ENCODE data around the gene ZER1.
A peak's percentile ranks its signal among the peaks of the same experiment; 100 is the strongest.
"Not testable (repeated sequence)": the region's sequence is repeated elsewhere in the genome, so short reads cannot be mapped to it uniquely, and the experiment has no call there.

Gene ZER1

DNA sequence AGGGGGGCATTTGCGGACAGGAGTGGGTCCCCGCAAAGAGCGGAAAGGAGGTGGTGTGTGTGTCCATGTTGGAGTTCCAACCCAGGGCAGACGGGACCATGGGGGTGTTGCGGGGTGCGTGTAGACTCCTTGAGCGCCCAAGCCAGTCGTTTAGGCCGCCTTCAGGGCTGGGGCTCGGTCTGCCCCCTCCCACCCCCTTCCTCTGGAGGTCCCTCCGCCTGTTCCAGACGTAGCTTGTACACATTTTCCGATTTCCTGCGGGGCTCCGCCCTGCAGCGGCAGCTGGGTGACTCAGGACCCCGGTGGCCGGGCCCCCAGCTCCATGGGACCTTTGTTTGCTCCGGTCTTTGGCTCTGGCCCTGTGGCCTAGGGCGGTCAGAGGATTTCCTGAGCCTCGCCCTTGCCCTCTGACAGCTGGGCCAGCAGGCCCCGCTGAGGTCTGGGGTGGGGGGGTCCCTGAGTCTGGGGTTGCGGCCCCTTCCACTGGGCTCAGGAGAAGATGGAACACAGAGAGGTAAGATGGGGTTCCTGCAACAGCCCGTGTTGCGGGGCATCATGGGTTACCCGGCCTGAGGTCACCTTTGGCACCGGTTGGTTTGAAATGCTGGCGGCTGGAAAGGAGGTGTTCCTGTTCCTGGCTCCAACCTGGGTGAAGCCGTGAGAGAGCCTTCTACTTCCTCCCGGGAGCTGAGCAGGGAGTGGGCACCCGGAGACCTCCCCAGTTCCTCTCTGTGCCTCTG, 67.9 kb downstream of the ZER1 start:
- intact Hi-C loops (cut with DNase I), result no loop called here
- DNase-seq, result no peak

DNA sequence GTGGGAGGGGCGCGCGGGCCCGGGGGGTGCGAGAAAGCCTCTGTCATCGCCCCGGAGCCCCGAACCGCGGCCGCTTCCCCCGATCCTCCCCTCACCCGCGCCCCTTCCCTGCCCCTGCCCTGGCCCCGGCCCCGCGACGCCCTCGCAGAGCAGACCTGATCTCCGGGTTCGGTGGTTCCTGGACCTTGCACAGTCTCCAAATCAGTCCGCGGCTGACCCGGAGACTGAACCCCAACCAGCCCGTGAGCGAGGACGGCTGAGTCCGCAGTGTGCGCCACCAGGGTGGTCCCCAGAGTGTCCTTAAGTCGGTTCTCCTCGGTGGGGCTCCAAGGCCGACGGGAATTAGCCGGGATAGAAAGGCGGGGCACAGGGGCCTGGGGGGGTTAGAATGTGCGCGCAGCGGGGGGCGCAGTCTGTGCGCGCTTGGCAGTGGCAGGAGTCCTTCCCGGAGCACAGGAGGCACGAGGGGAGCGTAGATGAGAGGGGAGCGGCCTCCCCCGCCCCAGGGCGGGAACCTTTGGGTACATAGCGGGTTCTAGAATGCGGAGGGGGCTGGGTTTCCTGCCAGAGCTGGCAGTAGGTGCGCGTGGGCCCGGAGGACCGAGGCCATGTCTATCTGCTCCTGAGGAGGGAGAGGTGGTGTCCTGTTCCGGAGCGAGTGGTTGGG, 68.6 kb downstream of the ZER1 start:
- intact Hi-C loops (cut with DNase I), result no loop called here
- peak in 7 of 42 donors; percentile 7 to 45 (median 33) for DNase-seq

DNA sequence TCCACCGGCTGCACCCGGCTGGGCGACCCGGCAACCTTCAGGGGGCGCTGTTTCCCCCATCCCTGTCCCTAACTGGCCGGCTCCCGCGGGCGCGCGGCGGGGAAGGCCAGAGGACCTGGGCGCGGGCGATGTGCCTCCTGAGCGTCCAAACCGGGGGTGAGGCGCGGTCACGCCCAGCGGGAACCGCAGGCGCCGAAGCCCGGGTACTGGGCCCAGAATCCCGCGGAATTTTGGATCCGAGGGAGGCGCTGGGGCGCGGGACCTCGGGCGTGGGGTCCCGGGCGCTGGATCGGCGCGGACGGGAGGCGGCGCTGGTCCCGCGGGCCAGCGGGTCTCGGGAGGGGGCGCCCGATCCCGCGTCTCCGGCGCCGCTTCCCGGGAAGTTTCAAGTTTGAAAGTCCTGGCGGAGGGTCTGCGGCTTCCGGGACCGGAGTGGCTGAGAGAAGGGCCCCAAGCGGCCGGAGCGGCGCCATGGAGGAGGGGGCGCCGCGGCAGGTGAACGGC, 69.2 kb downstream of the ZER1 start, which contains the start of gene PKN3:
PKN3 (plus strand) TSS at position 59 of the 504 bp plus-strand sequence; CDS start at position 472, 413 bp downstream.
- intact Hi-C loops (cut with DNase I), result no loop called here
- peak; percentile 41 to 92 (median 81) for DNase-seq

DNA sequence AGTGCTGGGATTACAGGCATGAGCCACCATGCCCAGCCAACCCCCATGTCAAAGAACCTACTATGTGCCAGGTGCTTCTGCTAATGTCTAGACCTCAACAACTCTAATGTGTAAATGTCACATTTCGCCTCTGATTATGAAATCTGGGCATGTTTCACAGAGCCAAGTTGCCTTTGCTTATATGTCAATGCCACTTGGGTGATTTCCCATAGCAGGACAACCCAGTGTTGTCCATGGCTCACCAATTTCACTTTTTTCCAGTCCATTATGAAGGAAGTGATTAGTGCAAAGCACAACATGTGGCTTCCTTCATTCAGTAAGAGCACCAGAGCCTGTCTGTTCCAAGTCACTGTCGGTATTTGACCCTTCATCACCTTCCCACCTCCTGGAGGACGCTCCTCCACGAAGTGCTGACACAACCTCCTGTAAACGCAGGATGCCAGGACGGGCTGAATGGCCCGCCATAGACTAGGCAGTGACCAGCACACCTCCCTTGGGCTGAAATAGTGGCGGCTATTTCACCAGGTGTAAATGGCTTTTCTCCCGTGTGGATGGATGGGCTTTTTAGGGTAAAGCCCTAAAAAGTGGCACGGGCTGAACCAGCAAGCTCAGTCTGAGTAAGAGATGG, 70.4 kb downstream of the ZER1 start:
- DNase-seq, result peak in 2 of 42 donors; percentile 6
- intact Hi-C loops (cut with DNase I), result no loop called here

DNA sequence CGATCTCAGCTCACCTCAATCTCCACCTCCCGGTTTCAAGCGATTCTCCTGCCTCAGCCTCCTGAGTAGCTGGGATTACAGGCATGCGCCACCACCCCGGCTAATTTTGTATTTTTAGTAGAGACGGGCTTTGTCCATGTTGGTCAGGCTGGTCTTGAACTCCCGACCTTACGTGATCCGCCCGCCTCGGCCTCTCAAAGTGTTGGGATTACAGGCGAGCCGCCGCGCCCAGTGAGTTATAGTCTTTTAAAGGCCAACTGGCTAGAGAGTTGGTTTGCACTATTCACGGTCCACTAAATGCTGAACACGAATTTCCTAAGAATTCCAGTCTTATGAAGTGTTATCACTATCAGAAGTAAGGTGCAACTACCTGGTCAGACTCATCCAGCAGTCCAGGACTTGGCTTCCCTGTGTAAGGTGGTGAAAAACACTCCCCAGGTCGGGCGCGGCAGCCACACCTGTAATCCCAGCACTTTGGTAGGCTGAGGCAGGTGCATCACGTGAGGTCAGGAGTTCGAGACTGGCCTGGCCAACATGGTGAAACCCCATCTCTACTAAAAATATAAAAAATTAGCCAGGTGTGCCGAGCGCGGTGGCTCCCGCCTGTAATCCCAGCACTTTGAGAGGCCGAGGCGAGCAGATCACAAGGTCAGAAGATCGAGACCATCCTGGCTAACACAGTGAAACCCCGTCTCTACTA, 72.5 kb downstream of the ZER1 start:
- intact Hi-C loops (cut with DNase I), result not testable (repeated sequence)
- DNase-seq, result peak in 2 of 42 donors; percentile 14 to 22

DNA sequence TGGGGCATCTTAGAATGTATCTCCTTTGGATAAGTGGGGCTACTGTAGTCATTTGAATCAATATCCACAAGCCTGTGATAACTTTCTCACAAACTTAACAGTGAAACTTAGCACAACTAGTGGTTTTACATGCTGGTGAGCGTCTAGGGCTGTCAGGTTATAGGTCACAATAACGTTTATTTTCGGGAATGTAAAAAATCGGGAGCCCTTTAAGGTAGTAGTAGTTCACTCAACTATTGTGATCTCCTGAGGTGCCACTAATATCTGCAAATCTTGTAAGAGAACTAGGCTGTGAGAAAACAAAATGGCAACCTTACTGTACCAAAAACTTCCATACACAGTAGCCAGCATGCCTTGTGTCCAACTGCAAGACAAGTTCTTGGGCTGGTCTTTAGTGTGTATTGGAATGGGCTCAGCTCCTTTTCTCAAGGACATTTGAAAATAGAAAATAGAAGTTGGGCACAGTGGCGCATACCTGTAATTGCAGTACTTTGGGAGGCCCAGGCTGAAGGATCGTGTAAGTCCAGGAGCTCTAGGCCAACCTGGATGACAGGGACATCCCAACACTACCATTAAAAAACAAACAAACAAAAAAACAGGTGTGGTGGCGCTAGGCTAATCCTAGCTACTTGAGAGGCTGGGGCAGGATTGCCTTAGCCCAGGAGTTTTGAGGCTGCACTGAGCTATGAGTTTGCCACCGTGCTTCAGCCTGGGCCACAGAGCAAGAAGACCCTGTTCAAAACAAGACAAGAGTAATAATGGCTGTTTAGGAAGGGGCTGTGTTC, 74.6 kb downstream of the ZER1 start:
- intact Hi-C loops (cut with DNase I), result no loop called here
- no peak for DNase-seq

DNA sequence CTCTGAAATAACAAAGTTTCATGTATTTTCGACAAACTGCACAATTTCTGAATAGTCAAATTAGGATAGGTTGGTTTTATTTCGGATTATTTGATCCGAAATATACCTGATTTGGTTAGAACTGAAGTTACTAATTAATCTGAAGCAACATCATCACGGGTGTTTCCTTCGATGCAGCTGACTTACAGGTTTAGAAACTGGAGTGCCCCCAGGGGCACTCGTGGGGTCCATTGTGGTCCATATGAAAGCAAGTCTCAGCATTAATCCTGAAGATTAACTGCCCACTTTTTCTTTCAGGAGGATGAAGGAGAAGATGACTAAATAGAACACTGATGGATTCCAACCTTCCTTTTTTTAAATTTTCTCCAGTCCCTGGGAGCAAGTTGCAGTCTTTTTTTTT, 77.4 kb downstream of the ZER1 start:
- DNase-seq, result peak in 1 of 42 donors; percentile 16
- intact Hi-C loops (cut with DNase I), result no loop called here

DNA sequence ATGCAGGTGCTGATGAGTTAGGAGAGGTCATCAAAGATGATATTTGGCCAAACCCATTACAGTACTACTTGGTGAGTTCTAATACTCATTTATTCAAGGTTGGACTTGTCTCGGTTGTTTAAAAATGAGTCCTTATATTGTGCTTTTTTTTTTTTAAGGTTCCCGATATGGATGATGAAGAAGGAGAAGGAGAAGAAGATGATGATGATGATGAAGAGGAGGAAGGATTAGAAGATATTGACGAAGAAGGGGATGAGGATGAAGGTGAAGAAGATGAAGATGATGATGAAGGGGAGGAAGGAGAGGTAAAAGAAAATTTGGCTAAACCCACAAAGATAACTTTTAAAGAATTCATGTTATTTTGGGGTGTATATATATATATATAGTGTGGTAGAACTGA, 78.0 kb downstream of the ZER1 start:
- intact Hi-C loops (cut with DNase I); DNase-seq: not testable (repeated sequence)

DNA sequence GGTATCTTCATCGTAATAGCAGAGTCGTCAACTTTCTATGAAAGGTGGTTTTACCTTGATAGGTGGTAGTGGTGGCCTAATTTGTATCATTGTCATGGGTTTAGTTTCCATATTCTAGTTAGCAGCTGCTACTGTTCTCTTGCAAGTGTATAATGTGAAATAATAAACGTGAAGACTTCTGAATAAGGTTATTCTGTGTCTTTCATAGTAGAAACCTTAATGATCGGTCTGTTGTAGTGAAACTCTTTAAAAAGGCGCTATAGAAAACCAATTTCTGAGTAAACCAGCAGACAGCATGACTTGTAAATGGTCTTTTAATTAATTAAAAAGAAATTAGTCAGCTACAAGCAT, 81.1 kb downstream of the ZER1 start:
- intact Hi-C loops (cut with DNase I), result no loop called here
- no peak for DNase-seq

DNA sequence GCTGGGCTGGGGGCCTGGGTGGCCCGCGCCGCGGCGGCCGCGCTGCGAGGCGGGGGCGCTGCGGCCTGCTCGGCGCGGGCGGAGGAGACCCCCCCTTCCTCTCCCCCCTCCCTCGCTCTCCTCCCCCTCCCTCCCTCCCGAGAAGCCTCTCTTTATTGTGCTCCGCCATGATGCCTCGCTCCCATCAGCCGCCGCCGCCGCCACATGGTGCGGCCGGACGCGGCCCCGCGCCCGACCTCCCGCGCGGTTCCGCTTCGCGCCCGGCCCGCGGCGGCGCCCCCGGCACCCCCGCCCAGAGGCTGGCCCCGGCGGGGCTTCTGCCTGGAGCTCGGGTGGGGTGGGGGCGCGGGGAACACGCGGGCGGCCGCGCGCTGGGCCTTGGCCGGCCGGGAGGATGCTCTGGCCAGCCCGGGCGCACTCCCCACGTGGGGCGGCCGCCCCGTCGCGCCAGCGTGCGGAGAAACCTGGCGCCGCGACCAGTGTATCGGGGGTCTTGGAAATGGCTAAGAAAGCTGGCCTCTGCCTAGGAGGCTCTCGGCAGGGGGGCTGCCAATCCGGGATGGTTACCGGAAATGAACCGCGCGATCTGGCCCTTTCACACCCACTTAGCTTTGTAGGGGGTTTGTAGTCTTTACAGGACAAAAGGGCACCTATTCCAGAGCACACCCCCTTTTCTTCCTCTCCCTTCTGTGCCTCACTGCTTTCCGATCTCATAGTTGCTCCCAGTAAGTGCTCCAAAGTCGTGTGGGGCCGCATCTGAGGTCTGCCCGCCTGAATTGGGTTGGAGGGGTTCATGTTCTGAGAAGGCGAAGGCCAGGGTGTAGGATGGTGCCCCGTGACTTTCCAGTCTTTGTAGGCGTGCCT, 81.7 kb downstream of the ZER1 start:
- DNase-seq, result peak in 38 of 42 donors; percentile 22 to 83 (median 52)
- intact Hi-C loops (cut with DNase I), result no loop called here

DNA sequence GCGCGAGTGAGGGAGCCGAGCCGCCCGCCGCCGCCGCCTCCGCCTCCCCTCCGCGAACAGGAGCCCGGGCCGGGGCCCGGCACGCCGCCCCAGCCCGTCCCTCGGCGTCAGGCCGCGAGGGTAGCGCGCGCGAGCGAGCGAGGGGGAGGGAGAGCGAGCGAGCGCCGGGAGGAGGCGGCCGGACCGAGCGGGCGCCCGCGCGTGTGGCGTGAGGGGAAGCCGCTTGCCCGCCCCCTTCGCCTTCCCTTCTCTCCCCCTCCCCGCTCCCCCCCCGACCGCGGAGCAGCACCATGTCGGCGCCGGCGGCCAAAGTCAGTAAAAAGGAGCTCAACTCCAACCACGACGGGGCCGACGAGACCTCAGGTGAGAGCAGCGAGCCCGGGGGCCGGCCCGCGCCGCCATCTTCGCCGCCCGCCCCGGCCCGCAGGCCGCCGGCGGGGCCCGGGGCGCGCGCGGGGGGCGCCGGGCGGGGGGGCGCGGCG, 82.4 kb downstream of the ZER1 start:
- peak in 27 of 42 donors; percentile 22 to 81 (median 54) for DNase-seq
- intact Hi-C loops (cut with DNase I), result no loop called here

DNA sequence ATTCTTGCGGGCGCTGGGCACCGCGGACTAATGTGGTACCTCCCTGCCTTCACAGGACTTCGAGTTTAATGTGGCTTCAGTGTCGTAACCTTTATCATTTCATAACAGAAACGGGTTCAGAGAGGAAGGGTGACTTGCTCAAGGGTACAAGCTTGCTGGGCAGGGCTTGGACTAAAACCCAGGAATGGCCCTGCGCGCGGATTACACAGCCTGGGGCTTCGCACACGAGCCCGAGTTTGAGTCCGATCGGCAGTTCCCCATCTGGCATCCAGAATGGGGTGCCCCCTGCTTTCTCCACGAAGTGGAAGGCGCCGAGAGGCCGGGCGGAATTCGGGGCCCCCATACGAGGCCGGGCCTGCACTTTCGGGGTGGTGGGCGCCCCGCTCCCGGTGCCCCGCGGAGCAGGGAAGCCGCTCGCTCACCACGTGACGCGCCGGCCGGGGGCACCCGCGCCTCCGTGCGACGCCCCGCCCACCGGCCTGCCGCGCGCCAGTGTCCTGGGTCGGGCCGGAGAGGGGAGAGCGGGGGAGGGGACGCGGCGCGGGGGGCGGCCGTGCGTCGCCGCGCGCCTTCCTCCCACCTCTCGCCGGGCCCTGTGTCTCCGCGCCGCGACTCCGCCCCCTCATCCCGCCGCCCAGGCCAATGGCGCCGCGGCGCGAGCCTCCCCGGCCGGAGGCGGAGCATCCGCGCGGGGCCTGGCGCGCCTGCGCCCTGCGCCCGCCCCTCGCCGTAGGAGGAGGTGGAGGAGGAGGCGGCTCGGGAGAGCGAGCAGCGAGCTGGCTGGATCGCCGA, 83.0 kb downstream of the ZER1 start, which contains the start of gene SET:
SET (plus strand) TSS at position 722 of the 792 bp plus-strand sequence. CDS start 361 bp downstream, outside the sequence.
- intact Hi-C loops (cut with DNase I), result no loop called here
- DNase-seq, result peak; percentile 64 to 96 (median 90)

DNA sequence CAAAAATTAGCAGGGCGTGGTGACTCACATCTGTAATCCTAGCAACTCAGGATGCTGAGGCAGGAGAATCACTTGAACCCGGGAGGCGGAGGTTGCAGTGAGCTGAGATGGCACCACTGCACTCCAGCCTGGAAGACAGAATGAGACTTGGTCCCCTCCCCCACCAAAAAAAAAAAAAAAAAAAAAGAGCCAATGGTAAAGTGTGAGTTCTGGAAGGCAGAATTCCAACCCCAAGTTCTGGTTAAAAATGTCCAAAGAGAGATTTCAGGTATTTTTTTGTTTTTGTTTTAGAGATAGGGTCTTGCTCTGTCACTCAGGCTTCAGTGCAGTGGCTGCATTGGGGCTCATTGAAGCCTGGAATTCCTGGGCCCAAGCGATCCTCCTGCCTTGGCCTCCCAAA, 84.3 kb downstream of the ZER1 start:
- intact Hi-C loops (cut with DNase I), result no loop called here
- no peak for DNase-seq

DNA sequence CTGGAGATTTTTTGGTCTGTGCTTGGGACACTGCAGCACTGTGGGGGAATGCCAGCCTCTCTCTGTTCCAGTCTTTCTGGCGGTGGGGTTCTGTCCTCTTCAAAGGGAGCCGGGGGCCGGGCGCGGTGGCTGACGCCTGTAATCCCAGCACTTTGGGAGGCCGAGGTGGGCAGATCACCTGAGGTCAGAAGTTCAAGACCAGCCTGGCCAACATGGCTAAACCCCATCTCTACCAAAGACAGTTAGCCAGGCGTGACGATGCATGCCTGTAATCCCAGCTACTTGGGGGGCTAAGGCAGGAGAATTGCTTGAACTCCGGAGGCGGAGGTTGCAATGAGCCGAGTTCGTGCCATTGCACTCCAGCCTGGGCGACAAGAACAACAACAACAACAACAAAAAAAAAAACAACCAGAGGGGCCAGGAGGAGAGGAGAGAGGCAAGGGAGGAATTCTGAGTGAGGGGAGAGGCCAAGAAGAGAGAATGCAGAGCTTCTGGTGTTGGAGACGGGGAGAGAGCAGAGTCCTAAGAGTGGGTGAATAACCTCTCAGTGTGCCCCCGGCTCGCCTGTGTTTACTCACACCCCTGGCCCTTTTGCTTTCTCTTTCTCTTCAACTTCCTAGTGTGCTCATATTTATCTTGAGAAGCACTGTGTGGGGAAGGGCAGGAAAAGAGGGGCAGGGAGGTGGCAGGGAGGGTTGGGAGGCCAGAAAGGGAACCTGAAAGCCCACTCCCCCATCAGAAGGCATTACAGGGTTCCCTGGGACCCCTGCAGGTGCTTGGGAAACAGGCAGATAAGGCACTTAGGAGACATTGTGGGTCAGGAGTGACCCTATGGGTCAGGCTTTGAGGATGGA, 85.9 kb downstream of the ZER1 start:
- DNase-seq, result peak in 2 of 42 donors; percentile 27 to 31
- intact Hi-C loops (cut with DNase I), result no loop called here

DNA sequence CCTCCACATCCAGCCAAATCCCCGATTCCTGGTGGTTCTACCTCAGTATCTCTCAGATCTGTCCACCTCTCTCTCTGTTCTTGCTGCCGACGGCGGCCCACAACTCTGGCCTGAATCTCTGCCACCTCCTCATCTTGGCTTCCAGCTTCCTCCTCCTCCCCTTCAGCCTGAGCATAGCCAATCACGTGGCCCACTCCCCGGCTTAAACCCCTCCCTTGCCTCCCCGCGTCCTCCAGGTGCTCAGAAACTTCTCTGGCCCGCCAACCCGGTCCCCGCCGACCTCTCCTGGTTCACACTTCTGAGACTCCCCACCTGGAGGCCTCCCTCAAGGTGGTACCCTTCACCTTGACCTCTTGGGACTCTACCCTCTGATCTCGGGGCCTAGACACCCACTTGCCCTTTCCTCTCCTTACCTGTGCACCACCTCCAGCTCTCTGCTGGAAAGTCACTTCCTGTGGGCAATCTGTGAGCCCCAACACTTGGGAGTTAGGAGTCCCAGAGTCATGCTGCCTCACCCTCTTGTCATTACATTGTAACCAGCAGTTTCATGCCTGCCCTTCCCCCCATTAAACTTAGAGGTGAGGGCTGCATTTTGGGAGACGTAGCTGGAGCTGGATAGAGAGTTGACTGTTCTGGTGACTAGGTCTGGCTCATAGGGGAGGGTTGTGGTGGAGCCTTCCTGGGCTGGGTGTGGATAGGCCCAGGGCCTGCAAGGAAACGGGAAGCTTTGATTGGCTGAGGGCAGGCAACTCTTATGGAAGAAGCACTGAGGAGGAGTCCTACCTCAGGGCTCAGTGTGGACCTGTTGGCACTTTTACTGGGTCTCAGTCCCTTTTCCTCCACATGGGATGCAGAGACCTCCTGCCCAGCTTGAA, 87.2 kb downstream of the ZER1 start:
- peak in 35 of 42 donors; percentile 20 to 68 (median 48) for DNase-seq
- intact Hi-C loops (cut with DNase I), result no loop called here

Data from head of caudate nucleus (tissue), 42 donors.